ENCODE results near the gene RASEF.

RASEF gene

DNA sequence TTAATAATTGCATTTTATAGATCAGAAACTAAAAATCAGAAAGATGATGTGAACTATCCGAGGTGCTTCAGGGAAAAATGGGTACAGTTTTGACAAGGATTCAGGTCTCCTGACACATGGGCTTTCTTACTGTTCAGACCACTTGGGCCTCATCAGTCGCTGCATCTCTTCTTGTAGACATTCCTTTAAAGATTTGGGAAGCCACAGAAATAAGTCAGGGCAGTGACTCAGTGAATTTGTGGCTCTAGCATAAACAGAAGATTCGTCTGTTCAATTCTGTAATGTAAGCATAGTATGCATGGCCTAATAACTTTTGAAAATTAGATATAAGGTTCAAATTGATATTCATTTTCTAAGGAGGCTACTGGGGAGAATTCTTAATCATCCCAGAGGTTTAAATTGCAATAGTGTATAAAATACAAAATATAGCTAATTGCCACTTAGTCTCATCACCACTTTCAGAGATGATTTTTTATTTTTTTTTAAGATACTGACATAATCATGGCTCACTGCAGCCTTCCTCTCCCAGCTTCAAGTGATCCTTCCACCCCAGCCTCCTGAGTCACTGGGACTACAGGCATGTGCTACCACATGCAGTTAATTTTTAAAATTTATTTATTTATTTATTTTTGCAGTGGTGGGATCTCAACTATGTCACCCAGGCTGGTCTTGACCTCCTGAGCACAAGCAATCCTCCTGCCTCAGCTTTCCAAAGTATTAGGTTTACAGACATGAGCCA, 48.9 kb downstream of the RASEF start:
- Histone ChIP-seq H3K9me3 (ENCODE audit: low read length) (no peaks in the 10 kb centered on the region), H3K27ac (ENCODE audit: low read depth, low read length, poor library complexity, severe bottlenecking) (no peak overlapping the region), H3K9ac (ENCODE audit: low read length) (no peak overlapping the region), H3K27me3 (ENCODE audit: insufficient read depth, low read length) (no peaks in the 10 kb centered on the region), H3K36me3 (ENCODE audit: insufficient read depth, low read length) (no peaks in the 10 kb centered on the region), H3K79me2 (ENCODE audit: insufficient read depth, low read length) (no peaks in the 10 kb centered on the region), H3K4me2 (ENCODE audit: low read length) (no peak overlapping the region), H2AFZ (ENCODE audit: low read length) (no peak overlapping the region), H3K4me3 (ENCODE audit: low read depth, low read length, poor library complexity, severe bottlenecking) (no peak overlapping the region), H3F3A (ENCODE audit: insufficient read depth, low read length) (no peaks in the 10 kb centered on the region), H3K4me1 (ENCODE audit: insufficient read depth, low read length, severe bottlenecking) (no peaks in the 10 kb centered on the region), H3K9me2 (ENCODE audit: low read depth, low read length) (no peaks in the 10 kb centered on the region), H4K20me1 (ENCODE audit: insufficient read depth, low read length) (no peaks in the 10 kb centered on the region)
- TF ChIP-seq, protein P1, sequence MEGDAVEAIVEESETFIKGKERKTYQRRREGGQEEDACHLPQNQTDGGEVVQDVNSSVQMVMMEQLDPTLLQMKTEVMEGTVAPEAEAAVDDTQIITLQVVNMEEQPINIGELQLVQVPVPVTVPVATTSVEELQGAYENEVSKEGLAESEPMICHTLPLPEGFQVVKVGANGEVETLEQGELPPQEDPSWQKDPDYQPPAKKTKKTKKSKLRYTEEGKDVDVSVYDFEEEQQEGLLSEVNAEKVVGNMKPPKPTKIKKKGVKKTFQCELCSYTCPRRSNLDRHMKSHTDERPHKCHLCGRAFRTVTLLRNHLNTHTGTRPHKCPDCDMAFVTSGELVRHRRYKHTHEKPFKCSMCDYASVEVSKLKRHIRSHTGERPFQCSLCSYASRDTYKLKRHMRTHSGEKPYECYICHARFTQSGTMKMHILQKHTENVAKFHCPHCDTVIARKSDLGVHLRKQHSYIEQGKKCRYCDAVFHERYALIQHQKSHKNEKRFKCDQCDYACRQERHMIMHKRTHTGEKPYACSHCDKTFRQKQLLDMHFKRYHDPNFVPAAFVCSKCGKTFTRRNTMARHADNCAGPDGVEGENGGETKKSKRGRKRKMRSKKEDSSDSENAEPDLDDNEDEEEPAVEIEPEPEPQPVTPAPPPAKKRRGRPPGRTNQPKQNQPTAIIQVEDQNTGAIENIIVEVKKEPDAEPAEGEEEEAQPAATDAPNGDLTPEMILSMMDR (IDR thresholded peaks at IDR 0.05; ENCODE audit: low read length), result no peak
- TF ChIP-seq EZH2 (IDR thresholded peaks at IDR 0.05; ENCODE audit: borderline replicate concordance, low read length), result no peak

DNA sequence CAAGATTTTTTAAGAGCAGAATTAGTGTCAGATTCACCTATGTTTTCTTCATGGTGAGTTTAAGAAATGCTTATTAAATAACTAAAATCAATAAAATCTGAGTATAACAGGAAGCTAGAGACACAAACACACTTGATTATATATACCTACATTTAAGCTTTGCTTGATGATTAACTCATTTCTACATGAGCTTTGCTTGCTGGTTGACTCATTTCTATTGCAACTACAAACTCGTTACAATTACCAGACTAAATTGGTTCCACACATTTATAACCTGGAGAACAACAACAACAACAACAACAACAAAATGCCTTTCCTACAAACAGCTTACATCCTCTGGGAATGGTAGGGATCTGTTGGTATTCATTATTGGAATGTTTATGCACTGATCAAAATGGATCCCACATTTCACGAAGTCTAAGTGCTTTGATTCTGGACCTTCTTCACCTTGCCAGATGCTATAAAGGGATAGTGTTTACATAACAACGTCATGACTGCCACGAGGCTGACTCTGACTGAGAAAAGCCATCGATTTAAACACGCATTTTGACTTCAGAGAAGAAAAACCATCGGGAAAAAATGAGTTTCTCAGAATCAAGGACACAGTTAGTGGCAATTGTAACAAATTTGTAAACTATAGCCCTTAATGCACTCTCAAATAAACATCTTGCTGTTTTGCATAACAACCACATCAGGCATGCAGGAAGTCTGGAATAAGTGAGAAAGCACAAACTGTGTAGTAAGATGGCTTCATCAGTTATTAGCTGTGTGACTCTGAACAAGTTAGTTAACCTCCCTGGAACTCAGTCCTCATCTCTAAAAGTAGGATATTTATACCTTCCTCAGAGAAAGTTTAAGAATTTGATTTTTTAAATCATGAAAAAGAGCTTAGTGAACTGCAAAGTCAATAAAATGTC, 49.8 kb downstream of the RASEF start:
- H3K79me2 ChIP-seq (ENCODE audit: insufficient read depth, low read length), result no peaks in the 10 kb centered on the region
- no peaks in the 10 kb centered on the region for H3K4me1 ChIP-seq (ENCODE audit: insufficient read depth, low read length, severe bottlenecking)
- H3K4me3 ChIP-seq (ENCODE audit: low read depth, low read length, poor library complexity, severe bottlenecking), result no peak overlapping the region
- no peak overlapping the region for H3K4me2 ChIP-seq (ENCODE audit: low read length)
- H3K9ac ChIP-seq (ENCODE audit: low read length), result no peak overlapping the region
- no peaks in the 10 kb centered on the region for H4K20me1 ChIP-seq (ENCODE audit: insufficient read depth, low read length)
- H3K36me3 ChIP-seq (ENCODE audit: insufficient read depth, low read length), result no peaks in the 10 kb centered on the region
- H2AFZ ChIP-seq (ENCODE audit: low read length), result no peak overlapping the region
- H3K9me3 ChIP-seq (ENCODE audit: low read length), result no peaks in the 10 kb centered on the region
- no peaks in the 10 kb centered on the region for H3F3A ChIP-seq (ENCODE audit: insufficient read depth, low read length)
- H3K27ac ChIP-seq (ENCODE audit: low read depth, low read length, poor library complexity, severe bottlenecking), result no peak overlapping the region
- H3K27me3 ChIP-seq (ENCODE audit: insufficient read depth, low read length), result no peaks in the 10 kb centered on the region
- H3K9me2 ChIP-seq (ENCODE audit: low read depth, low read length), result no peaks in the 10 kb centered on the region
- TF ChIP-seq, protein P1 (IDR thresholded peaks at IDR 0.05; ENCODE audit: low read length), result no peak
- TF ChIP-seq EZH2 (IDR thresholded peaks at IDR 0.05; ENCODE audit: borderline replicate concordance, low read length), result no peak

DNA sequence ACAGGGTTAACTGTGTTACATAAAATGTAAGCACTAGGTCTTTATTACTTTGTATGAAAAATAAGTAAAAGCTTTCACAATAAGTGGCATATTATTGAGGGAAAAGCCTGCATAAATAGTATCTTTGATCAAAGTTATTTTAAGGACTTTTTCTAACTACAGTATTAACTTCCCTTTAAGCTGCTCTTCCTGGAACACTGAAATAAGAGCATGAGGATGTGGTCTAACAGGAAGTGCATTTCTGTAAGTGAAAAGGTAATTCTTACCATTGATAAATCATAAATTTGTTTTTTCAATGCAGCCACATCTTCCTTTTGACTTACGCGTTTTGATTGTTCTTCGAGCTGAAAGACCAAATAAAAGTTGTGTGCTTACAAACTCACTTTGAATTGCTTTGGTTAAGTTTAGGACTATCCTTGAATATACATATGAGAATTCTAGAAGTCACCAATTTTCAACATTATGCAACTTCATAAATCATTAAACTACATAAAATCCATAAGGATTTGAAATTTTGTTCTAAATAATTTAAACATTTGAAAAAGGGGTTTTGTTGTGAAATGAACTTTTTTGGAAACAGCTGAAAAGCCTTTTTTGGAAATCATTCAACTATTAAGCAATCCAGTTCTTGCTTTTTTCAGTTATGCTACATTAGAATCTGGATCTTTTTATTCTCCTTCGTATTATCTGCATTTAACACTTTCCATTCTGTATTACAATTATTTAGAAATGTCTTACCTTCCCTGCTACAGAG, 50.6 kb downstream of the RASEF start:
- no peaks in the 10 kb centered on the region for H3K27me3 ChIP-seq (ENCODE audit: insufficient read depth, low read length)
- TF ChIP-seq EZH2 (IDR thresholded peaks at IDR 0.05; ENCODE audit: borderline replicate concordance, low read length), result no peak
- TF ChIP-seq, protein P1 (IDR thresholded peaks at IDR 0.05; ENCODE audit: low read length), result no peak
- no peak overlapping the region for H3K27ac ChIP-seq (ENCODE audit: low read depth, low read length, poor library complexity, severe bottlenecking)

More for the DNA sequence above, 50.6 kb downstream of the RASEF start:
- Histone ChIP-seq H3K79me2 (ENCODE audit: insufficient read depth, low read length) (no peaks in the 10 kb centered on the region), H3F3A (ENCODE audit: insufficient read depth, low read length) (no peaks in the 10 kb centered on the region), H3K36me3 (ENCODE audit: insufficient read depth, low read length) (no peaks in the 10 kb centered on the region), H3K9ac (ENCODE audit: low read length) (no peak overlapping the region), H2AFZ (ENCODE audit: low read length) (no peak overlapping the region), H3K4me1 (ENCODE audit: insufficient read depth, low read length, severe bottlenecking) (no peaks in the 10 kb centered on the region), H3K9me3 (ENCODE audit: low read length) (no peaks in the 10 kb centered on the region), H3K4me2 (ENCODE audit: low read length) (no peak overlapping the region), H3K9me2 (ENCODE audit: low read depth, low read length) (no peaks in the 10 kb centered on the region), H4K20me1 (ENCODE audit: insufficient read depth, low read length) (no peaks in the 10 kb centered on the region), H3K4me3 (ENCODE audit: low read depth, low read length, poor library complexity, severe bottlenecking) (no peak overlapping the region)

Data from OCI-LY1 (cell line).